ENCODE data around the gene ATAT1. TPM values are rescaled to one million over a fixed set of nuclear protein-coding genes. Genes with fewer than 3 reads are reported as not detected.

The ATAT1 gene
- total and polyA plus RNA-seq, 2 of the 13 experiments (the other 11 are each of a cell fraction or from before 2014, with no cell fraction given) = 9.2 to 23.6 TPM

DNA sequence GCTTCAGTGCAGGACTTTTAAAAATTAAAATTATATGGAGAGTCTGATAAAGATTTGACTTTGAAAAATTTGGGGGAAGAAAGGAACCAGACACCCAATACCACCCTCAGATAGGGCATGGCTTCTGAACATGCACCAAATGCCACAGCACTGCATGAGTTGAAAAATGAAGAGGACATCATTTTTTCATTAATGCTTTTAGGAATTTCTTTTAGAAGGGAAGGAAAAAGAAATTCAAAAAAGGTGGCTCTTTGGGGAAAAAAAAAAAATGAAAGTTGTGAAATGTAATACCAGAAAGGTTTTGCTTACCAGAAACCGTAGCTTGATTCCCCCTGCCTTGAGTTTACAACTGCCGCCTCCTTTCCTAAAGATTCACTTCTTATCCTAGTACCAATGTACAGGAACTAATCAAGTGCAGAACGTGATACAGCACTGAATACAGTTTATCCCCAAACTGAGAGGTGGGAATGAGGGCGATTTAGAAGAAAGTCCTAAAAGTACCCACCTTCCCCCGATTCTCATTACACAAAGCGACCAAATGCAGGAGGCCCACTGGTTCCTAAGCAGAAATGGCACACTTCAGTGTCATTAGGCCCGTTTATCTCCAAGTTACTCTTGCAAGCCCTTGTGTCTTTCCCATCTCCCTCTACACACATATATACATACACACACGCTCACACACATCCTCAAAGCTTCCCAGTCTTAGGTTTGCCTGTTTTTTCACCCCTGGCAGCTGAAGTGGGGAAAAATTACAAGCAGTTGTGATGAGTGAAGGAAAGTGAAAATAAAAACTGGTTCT lies 12.4 kb upstream of the ATAT1 start (continued):
- TF ChIP-seq HNF4G (IDR thresholded peaks at IDR 0.05; ENCODE audit: borderline replicate concordance, low read depth, low read length) (no peak), HNF4G (CRISPR knock-in tag; IDR thresholded peaks at IDR 0.05; ENCODE audit: borderline replicate concordance, low read depth) (no peak), AFF4 (CRISPR knock-in tag; IDR thresholded peaks at IDR 0.05) (peak; percentile 11; the same call in 1 of the 2 replicates), ZHX1 (CRISPR knock-in tag; IDR thresholded peaks at IDR 0.05; ENCODE audit: low read depth) (no peak), ATF5 (CRISPR knock-in tag; IDR thresholded peaks at IDR 0.05; ENCODE audit: low read depth) (peak; percentile 32; the same call in 1 of the 2 replicates), NCOR1 (IDR thresholded peaks at IDR 0.05; ENCODE audit: borderline replicate concordance, low read length) (no peak), ATF7 (IDR thresholded peaks at IDR 0.05) (no peak), ATF7 (CRISPR knock-in tag; IDR thresholded peaks at IDR 0.05) (no peak), MBD4 (IDR thresholded peaks at IDR 0.05; ENCODE audit: borderline replicate concordance, low read length) (peak; percentile 84), ZNF121 (CRISPR knock-in tag; IDR thresholded peaks at IDR 0.05) (no peak), MEIS2 (CRISPR knock-in tag; IDR thresholded peaks at IDR 0.05) (no peak), ATRX (CRISPR knock-in tag; IDR thresholded peaks at IDR 0.05; ENCODE audit: borderline replicate concordance) (no peak), RFX3 (CRISPR knock-in tag; IDR thresholded peaks at IDR 0.05) (no peak), ZNF687 (CRISPR knock-in tag; IDR thresholded peaks at IDR 0.05) (no peak), ZNF557 (CRISPR knock-in tag; IDR thresholded peaks at IDR 0.05) (no peak; the same call in 1 of the 2 replicates), TP53 (CRISPR knock-in tag; conservative IDR thresholded peaks at IDR 0.05) (no peak), KDM2A (CRISPR knock-in tag; IDR thresholded peaks at IDR 0.05; ENCODE audit: borderline replicate concordance, low read depth) (no peak), DR1 (CRISPR knock-in tag; IDR thresholded peaks at IDR 0.05) (no peak)
